Measurements from ENCODE around the gene MXI1.

- TF ChIP-seq CTCF (conservative IDR thresholded peaks at IDR 0.05) (no peak), ZFX (IDR thresholded peaks at IDR 0.05) (no peak)
Measured at GRCh38 chr10:110224992-110225391, 17.6 kb downstream of the MXI1 start.
